GM21529 (cell line): Measurements from ENCODE around the gene LRRC51.
"Not testable (repeated sequence)": the region's sequence is repeated elsewhere in the genome, so short reads cannot be mapped to it uniquely, and the experiment has no call there.

ENCODE experiments used
- ATAC-seq: cut with Tn5 transposase; IDR thresholded peaks from one replicate; pipeline ENCODE4 v1.9.1; 2021; ENCODE audit not compliant: unreplicated experiment

Gene LRRC51

DNA sequence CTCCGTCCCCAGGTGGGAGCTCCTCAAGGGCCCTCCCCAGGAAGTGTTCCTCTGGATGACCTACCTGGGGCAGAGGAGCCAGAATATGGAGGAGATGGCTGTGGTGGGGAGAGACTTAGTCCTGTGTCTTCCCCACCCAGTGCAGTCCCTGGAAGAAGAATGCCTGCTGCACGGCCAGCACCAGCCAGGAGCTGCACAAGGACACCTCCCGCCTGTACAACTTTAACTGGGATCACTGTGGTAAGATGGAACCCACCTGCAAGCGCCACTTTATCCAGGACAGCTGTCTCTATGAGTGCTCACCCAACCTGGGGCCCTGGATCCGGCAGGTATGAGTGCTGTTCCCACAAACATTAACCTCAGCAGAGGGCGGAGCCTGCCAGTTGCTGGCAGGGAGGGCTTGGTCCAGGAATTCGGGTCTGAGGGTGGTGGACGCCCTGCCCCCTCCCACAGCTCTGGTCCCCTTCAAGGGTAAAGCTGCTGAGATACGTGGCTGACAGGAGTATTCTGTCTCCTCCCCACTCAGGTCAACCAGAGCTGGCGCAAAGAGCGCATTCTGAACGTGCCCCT lies 58.3 kb downstream of the LRRC51 start:
- no peak for ATAC-seq

DNA sequence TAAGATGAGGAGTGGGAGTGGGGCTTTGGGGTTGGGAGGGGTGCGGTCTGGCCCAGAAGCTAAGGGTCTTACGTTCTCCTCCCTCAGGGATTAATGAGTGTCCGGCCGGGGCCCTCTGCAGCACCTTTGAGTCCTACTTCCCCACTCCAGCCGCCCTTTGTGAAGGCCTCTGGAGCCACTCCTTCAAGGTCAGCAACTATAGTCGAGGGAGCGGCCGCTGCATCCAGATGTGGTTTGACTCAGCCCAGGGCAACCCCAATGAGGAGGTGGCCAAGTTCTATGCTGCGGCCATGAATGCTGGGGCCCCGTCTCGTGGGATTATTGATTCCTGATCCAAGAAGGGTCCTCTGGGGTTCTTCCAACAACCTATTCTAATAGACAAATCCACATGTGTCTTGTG lies 58.9 kb downstream of the LRRC51 start:
- ATAC-seq: no peak

DNA sequence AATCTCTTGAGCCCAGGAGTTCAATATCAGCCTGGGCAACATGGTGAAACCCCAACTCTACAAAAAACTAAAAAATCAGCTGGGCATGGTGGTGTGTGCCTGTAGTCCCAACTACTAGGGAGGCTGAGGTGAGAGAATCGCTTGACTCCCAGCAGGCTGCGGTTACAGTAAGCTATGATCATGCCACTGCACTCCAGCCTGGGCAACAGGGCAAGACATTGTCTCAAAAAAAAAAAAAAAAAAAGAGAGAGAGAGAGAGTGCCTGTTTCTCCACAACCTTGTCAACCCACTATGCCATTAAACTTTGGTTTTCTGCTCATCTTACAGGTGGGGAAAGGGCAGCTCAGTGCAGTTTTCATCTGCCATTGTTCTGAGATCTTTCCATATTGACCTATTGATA lies 60.0 kb downstream of the LRRC51 start:
- ATAC-seq: no peak

DNA sequence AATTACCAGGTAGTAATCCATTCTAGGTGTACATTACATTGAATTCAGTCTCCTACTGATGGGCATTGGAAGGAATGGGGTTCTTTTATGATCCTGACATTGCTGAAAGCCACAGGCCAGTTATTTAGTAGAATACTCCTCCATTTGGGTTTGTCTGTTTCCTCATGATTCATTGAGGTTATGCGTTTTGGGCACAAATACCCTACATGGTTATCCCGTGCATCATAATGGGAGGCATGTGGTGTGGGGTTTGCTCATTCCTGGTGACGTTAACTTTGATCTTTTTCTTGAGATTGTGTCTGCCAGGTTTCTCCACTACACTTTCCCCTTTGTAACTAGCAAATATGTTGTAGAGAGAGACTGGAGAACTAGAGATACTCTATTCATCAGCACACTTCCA lies 60.4 kb downstream of the LRRC51 start:
- no peak for ATAC-seq

DNA sequence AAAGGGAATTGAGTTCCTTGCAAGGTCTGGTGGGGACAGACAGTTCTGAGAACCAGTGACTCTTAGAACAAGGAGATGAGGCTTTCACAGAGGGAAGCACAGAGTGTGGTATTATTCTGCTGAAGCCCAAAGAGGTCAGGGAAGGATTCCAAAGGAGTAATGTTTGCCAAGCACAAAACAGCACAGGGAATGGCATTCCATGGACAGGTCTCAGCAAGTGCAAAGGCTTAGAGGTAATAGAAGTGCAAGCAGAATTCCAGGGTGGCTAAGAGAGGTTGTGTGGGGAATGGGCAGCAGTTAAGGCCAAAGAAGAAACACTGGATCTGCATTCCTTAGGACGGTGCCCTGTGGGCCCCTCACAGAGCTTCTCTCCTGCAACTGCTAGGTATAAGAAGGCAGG lies 61.4 kb downstream of the LRRC51 start:
- not testable (repeated sequence) for ATAC-seq

DNA sequence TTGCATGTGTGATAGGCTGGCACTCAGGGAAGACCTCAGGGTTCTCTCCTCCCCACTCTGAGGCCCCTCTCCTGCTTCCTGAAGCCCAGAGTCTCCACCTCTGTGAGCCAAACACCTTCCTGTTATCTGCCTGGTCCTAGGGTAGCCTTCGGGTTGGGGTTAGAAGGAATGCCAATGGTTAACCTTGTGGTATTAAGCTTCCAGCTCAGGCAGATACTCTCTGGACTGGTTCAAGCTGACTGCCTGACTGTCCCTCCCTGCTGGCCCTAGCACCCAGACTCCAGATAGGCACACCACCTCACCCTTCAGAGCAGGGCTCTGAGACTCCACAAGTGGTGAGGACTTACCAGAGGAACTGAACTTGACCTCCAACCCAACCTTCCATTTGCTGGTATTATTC lies 61.9 kb downstream of the LRRC51 start:
- not testable (repeated sequence) for ATAC-seq

DNA sequence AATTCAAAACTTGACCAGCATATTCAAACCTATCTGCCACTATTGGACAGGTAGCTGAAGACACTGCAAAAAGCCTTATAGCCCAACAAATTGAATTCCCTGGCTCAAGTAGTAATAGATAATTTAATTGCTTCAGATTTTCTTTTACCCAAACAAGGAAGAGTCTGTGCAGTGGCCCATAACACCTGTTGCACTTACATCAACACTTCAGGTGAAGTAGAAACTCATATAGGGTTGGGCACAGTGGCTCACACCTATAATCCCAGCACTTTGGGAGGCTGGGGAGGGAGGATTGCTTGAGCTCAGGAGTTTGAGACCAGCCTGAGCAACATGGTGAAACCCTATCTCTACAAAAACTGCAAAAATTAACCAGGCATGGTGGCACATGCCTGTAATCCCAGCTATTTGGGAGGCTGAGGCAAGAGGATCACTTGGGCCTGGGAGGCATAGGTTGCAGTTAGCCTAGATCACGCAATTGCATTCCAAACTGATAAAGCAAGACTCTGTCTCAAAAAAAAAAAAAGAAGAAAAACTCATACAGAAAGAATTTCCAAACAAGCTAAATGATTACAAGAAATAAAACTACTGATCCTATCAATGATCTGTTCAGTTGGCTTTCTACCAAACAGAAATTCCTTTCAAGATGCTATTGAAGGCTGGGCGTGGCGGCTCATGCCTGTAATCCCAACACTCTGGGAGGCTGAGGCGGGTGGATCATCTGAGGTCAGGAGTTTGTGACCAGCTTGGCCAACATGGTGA lies 64.3 kb downstream of the LRRC51 start:
- no peak for ATAC-seq
